ENCODE results near the gene COQ2.

The COQ2 gene

DNA sequence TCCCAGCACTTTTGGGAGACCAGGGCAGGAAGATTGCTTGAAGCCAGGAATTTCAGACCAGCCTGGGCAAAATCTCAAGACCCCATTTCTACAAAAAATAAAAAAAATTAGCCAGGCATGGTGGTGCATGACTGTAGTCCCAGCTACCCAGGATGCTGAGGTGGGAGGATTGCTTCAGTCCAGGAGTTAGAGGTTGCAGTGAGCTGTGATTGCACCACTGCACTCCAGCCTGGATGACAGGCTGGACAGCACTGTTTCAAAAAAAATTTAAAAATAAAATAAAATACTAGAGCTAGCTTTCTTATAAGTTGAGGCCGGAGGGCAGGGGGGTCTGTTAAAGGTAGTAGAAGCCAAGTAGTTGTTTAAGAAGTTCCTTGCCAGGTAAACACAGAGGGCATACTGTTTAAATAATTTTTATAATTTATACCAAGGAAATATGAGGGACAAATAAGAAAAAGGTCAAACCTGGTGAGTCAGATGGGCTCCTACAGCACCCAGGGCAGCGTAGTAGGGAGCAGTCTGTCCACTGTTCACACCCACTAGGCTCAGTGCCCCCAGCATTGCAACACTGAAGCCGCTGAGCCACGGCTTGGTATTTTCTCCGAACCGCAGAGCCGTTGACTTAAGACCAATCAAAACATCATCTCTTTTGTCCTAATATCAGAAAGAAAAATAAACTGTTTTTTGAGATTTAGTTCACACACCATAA lies 17.3 kb downstream of the COQ2 start:
- Mint-ChIP-seq H3K27ac (no peak overlapping the region), H3K4me1 (peaks cover 12% of the 10 kb centered on the region), H3K4me3 (no peak overlapping the region), H3K9me3 (no peaks in the 10 kb centered on the region), H3K27me3 (no peaks in the 10 kb centered on the region)
- no peak for DNase-seq
- ATAC-seq, result no peak

DNA sequence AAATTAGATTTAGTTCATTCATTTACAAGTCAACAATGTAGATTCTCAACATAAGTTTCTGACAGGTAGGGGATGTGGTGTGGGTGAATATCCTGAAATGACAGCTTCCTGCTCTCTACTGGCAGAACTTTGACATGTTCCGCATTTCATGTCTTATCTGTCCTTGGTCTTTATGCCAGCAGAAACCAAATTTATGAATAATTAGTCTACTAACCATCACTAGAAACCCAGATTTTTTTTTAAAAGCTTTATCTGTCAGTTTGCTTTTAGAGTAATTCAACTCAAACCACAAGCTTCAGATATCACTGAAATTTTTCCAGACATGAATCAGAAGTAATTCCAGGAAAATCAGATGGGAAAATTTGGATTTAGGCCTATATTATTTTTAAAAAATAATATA lies 17.9 kb downstream of the COQ2 start:
- H3K27ac Mint-ChIP-seq, result no peak overlapping the region
- H3K4me3 Mint-ChIP-seq, result no peak overlapping the region
- peak; percentile 90 for ATAC-seq
- H3K4me1 Mint-ChIP-seq, result peaks cover 12% of the 10 kb centered on the region
- no peaks in the 10 kb centered on the region for H3K27me3 Mint-ChIP-seq
- H3K9me3 Mint-ChIP-seq, result no peaks in the 10 kb centered on the region
- peak in 1 of 2 donors; percentile 22 for DNase-seq

DNA sequence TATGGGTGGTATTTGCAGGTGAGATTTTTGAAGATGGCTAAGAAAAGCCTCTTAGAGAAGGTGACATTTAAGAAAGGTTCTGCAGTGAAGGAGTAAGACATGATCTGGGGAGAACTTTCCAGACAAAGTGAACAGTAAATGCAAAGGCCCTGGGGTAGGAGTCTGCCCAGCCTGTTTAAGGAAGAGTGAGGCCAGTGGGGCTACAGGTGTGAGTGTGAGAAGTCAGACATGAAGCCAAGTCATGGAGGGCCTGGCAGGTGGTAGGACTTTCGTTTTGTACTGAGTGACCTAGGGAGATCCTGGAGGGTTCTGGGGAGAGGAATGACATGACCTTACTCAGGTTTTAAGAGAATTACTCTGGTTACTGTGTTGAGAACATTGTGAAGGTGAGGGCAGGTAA lies 21.5 kb downstream of the COQ2 start:
- H3K27ac Mint-ChIP-seq, result no peak overlapping the region
- no peaks in the 10 kb centered on the region for H3K9me3 Mint-ChIP-seq
- no peak overlapping the region for H3K4me3 Mint-ChIP-seq
- ATAC-seq (no peak), DNase-seq (no peak)
- peaks cover 7% of the 10 kb centered on the region for H3K4me1 Mint-ChIP-seq
- no peaks in the 10 kb centered on the region for H3K27me3 Mint-ChIP-seq

DNA sequence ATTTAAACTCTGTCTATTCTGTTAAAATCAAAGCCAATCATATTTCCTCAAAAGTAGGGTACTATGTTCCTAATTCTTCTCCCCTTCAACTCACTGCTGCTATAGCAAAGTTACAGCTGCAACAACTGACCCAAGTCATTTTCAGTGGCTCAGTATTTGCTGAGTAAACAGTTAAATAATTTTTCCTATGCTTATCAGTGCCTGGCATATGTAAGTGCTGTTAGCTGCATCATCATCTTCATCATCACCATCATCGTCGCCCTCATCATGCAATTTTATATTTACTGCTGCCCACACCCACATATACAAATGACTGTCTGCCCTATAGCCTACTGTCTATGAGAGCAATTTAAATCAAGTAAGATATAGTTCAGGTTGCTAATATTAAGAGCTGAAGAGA lies 21.9 kb downstream of the COQ2 start:
- peaks cover 3% of the 10 kb centered on the region for H3K4me1 Mint-ChIP-seq
- no peak overlapping the region for H3K4me3 Mint-ChIP-seq
- ATAC-seq (no peak), DNase-seq (no peak)
- no peaks in the 10 kb centered on the region for H3K9me3 Mint-ChIP-seq
- H3K27me3 Mint-ChIP-seq, result no peaks in the 10 kb centered on the region
- no peak overlapping the region for H3K27ac Mint-ChIP-seq

DNA sequence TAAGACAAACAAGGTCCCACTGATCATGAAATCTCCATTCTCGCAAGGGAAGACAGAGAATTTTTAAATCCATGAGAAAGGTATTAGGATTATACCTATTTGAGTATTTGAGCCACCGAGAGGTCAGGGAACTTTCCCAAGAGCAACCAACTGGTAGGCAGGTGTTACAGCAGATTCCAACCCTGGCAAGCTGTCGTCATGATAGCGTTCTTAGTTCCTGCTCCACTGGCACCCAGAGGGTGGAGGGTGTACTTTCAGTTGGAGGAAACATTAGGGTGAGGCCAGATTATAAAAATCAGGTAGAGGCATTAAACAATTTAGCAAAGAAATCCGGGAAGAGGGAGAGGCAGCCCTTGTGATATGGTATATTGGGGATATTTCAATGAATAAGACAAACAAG lies 23.3 kb downstream of the COQ2 start:
- Mint-ChIP-seq H3K27ac (no peak overlapping the region), H3K4me3 (no peak overlapping the region), H3K9me3 (no peaks in the 10 kb centered on the region), H3K27me3 (no peaks in the 10 kb centered on the region), H3K4me1 (no peaks in the 10 kb centered on the region)
- DNase-seq (no peak), ATAC-seq (no peak)

DNA sequence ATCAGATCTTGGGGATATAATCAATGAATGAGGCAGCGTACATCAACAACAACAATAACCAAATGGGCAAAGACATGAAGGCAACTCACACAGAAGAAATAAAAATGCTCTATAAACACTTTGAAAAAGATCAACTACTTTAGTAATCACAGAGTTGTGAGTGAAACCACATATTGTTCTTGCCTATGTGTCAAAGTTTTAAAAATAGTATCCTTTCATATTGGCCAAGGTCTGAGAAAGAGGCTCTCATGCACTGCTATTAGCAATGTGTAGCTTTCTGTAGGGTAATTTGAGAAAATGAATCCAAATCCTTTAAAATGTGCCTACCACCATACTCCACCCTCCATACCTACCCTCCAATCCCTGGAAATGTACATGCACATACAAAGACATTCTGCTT lies 25.0 kb downstream of the COQ2 start:
- Mint-ChIP-seq H3K27ac (no peak overlapping the region), H3K4me3 (no peak overlapping the region), H3K27me3 (no peaks in the 10 kb centered on the region), H3K4me1 (no peaks in the 10 kb centered on the region), H3K9me3 (no peaks in the 10 kb centered on the region)
- ATAC-seq (no peak), DNase-seq (no peak)

DNA sequence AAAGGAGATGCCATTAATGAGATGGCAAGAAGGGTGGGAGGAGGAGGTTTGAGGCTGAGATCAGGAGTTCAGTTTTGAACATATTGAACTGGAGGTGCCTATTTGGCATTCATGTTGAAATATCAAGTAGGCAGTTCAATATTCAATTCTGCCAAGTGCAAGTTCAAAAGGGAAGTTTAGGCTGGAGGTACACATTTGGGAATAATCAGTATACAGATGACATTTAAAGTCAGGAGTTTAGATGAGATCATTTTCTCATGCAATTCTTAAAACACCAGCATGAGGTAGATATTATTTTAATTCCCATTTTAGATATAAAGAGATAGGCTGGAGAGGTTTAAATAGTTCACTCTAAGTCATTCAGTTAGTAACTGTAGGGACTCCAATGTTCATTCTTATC lies 26.1 kb downstream of the COQ2 start:
- no peak overlapping the region for H3K27ac Mint-ChIP-seq
- no peak for DNase-seq

DNA sequence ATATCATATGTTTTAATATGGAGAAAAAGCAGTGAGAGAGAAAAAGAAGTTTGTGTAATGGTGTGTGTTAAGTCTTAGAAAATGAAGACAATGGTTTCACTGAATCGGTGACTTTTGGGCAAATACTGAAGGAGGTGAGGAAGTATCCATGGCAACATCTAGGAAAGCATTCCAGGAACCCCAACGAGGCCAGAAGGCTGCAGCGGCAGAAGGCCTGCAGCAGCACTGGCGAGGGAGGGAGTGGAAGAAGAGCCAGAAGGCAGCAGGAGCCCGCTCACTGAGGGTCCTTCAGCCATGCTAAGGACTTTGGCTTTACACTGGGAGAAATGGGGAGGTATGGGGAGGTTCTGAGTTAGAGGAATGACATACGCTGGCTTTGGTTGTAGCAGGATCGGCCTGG lies 26.8 kb downstream of the COQ2 start:
- peak overlapping the region in 1 of 2 donors; percentile 7 for H3K27ac Mint-ChIP-seq
- DNase-seq, result no peak

More for the DNA sequence above, 26.1 kb downstream of the COQ2 start:
- no peak overlapping the region for H3K4me3 Mint-ChIP-seq
- no peak for ATAC-seq
- H3K27me3 Mint-ChIP-seq, result no peaks in the 10 kb centered on the region
- H3K9me3 Mint-ChIP-seq, result no peaks in the 10 kb centered on the region
- peaks cover 2% of the 10 kb centered on the region for H3K4me1 Mint-ChIP-seq

DNA sequence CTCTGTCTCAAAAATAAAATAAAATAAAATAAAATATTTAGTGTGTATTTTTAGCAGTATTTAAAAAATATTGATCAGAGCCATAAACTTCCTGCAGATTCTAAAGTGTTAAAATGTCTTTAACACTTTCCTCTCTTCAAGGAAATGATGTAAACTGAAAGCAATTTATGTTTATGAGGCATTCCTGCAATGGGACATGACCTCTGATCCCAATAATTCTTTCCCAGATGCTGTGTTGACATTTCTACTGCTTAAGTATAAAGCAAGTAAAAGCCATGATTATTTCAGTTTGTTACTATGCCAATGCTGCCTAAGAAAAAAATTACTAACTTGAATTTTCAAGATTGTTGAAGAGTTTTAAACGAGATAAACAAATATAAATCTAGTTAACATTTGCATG lies 29.0 kb downstream of the COQ2 start:
- H3K9me3 Mint-ChIP-seq, result no peaks in the 10 kb centered on the region
- DNase-seq (no peak), ATAC-seq (no peak)
- peaks cover 25% of the 10 kb centered on the region for H3K4me1 Mint-ChIP-seq
- H3K27me3 Mint-ChIP-seq, result no peaks in the 10 kb centered on the region
- H3K27ac Mint-ChIP-seq, result no peak overlapping the region
- no peak overlapping the region for H3K4me3 Mint-ChIP-seq

More for the DNA sequence above, 26.8 kb downstream of the COQ2 start:
- Mint-ChIP-seq H3K4me1 (peaks cover 7% of the 10 kb centered on the region), H3K27me3 (no peaks in the 10 kb centered on the region), H3K9me3 (no peaks in the 10 kb centered on the region), H3K4me3 (no peak overlapping the region)
- ATAC-seq, result no peak

DNA sequence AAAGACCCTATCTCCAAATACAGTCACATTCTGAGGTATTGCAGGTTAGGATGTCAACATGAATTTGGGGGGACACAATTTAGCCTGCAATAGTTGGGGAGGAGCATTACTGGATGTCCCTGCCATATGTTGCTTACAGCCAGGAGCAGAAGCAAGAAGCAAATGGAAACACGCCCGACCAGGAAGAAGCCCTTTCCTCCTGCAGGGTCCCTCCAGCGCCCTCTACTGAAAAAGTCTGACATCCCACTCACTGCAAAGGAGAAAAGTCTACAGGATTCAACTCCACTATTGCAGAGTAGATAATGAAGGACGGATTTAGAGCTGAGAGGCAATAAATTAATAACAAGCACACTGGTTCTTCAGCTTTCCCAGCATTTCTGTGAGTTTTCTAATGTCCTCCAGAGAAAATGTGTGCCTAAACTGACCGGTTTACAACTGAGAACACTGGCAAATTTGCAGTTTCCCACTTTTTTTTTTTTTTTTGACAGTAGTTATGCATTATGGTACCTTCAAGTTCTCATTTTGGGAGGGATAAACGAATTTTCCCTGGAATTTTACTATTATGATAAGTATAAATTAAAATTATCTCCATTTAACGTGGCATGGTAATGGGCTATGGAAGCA lies 31.7 kb downstream of the COQ2 start:
- Mint-ChIP-seq H3K4me3 (peak overlapping the region in 1 of 2 donors; percentile 33), H3K27ac (no peak overlapping the region), H3K27me3 (no peaks in the 10 kb centered on the region), H3K4me1 (peaks cover 26% of the 10 kb centered on the region), H3K9me3 (no peaks in the 10 kb centered on the region)
- DNase-seq (peak; percentile 65 to 73), ATAC-seq (peak; percentile 85)

DNA sequence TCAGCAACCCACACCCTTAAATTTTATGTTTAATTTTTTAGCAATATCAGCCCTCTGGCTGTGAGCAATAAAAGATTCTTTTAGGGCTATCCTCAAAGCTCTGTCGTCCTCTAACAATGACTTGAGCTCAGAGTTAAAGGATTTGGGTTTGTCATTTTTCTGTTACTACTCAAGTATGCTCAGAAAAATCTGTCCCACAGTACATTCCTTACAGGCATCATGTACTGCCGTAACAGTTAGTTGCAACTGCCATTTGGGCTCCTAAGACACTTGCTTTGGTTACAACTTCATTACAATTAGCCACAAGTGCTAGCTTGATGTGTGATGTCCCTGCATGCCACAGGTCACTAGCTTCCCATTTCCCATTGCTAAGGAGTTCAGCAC lies 33.2 kb downstream of the COQ2 start:
- Mint-ChIP-seq H3K4me3 (no peak overlapping the region), H3K27ac (no peak overlapping the region), H3K27me3 (no peaks in the 10 kb centered on the region), H3K4me1 (peaks cover 26% of the 10 kb centered on the region), H3K9me3 (no peaks in the 10 kb centered on the region)
- ATAC-seq (peak; percentile 32), DNase-seq (no peak)

DNA sequence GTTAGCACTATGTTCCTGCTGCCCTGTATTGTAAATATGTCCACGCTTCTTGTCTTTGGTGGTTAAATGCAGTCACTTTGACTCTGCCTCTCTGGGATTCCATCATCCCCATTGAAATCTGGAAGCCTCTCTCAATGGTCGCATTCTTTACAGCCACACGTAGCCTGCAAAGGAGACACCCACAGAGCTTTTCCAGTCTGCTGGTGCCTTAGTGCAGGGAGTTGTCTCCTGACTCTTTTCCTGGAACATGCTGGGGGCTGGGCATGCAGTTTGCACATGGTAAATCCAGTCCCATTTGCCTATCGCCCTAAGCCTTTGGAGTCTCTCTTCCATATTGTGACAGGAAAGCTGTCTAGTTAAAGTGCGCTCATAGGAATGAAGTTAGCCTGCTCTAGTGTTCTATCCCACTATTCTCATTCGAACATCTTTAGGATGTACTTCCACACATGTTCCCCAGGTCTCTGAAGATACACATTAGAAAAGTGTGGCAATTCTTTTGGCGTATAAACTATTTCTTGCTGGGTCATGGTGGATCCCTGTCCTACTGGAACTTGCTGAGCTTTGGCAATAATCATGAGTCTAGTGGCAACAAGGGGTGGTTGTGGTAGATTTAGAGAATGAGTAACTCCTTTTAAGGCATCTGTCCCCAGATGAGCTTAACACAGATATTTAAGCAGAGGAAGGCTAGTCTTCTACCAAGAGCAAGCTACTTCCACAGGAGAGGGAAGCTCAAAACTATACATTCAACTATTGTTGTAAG lies 33.7 kb downstream of the COQ2 start:
- Mint-ChIP-seq H3K9me3 (no peaks in the 10 kb centered on the region), H3K27ac (peak overlapping the region in 1 of 2 donors; percentile 47), H3K4me1 (peaks cover 26% of the 10 kb centered on the region), H3K4me3 (no peak overlapping the region), H3K27me3 (no peaks in the 10 kb centered on the region)
- DNase-seq, result no peak
- peak; percentile 20 for ATAC-seq

DNA sequence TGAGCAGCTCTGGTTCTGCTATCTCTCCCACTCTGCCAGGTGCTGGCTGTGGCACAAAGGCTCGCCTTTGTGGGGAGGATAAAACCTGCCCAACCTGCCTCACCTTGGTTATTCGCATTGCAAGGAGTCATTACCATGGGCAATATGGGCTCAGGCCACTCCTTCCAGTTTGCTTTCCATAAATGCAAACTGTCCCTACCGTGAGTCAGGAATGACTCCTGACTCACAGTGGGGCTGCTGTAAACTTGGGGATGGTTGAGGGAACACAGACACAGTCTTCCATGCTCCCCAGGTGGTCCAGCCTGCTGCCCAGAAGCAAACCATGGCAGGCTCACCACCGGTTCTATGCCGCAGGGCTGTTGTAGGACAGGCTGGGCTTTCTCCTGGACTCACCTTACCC lies 36.1 kb downstream of the COQ2 start:
- no peak overlapping the region for H3K27ac Mint-ChIP-seq
- H3K4me1 Mint-ChIP-seq, result peaks cover 26% of the 10 kb centered on the region
- ATAC-seq (no peak), DNase-seq (no peak)
- H3K9me3 Mint-ChIP-seq, result peaks cover 6 to 12% of the 10 kb centered on the region in 2 donors
- no peak overlapping the region for H3K4me3 Mint-ChIP-seq
- peaks cover 8% of the 10 kb centered on the region for H3K27me3 Mint-ChIP-seq

DNA sequence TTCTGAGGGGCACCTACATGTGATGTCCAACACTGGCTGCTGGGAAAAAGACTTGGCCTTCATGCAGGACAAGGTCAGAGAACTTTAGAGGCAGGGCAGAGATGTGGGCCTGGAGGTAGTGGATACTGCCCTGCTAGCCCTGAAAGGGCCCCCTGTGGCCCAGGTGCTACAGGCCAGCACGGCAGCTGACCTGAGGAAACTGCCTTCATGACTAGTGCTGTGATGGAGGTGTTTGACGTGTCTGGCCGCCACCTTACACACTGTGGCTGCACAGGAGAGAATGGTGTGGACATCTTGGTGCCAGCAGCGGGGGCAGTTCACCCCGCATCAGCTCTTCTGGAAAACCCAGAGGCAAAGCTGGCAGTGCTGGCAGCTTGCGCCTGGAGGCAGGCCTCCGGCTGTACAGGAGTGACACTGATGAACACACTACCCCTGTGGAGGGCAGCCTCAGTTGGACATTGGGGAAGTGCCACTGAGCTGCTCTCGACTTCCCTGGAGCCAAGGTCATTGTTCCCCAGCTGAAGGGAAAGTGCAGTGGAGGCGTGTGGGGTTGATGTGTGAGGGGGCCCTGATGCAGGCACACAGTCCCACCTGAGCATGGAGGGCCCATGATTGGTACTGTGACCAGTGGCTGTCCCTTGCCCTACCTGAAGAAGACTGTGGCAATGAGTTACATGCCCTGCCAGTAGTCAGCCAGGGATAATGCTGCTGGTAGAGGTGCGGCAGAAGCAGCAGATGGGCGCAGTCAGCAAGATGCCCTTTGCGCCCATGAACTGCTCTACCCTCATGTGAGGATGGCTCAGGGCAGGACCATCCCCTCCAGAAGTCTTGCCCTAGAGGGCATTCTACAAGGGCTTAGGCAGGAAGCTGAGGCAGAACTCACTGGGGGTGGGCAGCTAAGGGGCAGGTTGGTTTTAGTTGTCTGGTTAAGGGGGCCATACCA lies 36.9 kb downstream of the COQ2 start:
- Mint-ChIP-seq H3K4me1 (peaks cover 27% of the 10 kb centered on the region), H3K9me3 (peaks cover 6 to 12% of the 10 kb centered on the region in 2 donors), H3K4me3 (no peak overlapping the region), H3K27me3 (peaks cover 8% of the 10 kb centered on the region), H3K27ac (peak overlapping the region; percentile 50 to 64)
- DNase-seq (no peak), ATAC-seq (peak; percentile 31)

DNA sequence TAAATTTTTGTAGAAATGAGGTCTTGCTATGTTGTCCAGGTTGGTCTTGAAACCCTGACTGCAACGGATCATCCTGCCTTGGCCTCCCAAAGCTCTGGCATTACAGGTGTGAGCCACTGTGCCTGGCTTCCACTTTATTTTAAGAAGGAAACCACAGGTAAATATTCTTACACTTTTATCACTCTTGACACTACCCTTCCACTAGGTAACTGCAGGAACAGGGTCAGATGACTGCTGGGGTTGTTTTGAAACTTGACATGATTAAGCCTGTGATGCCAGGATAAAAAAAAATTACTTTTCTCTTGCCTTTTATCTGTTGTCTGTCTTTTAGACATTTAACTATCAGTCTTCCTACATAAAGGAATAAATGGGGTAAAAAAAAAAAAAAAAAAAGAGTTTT lies 43.5 kb downstream of the COQ2 start:
- DNase-seq (no peak), ATAC-seq (no peak)
- H3K9me3 Mint-ChIP-seq, result peaks cover 6 to 12% of the 10 kb centered on the region in 2 donors
- peaks cover 8% of the 10 kb centered on the region for H3K27me3 Mint-ChIP-seq
- H3K27ac Mint-ChIP-seq, result no peak overlapping the region
- peaks cover 51% of the 10 kb centered on the region for H3K4me1 Mint-ChIP-seq
- H3K4me3 Mint-ChIP-seq, result no peak overlapping the region

Data from stimulated activated naive CD8-positive, alpha-beta T cell treated with anti-CD3 and anti-CD28 coated beads, Interleukin-15, amount 100 ng/mL, for 72 hours (primary cell).